Measurements from ENCODE around the gene PPP1R12C. TPM values are rescaled to one million over a fixed set of nuclear protein-coding genes. Genes with fewer than 3 reads are reported as not detected.

PPP1R12C gene
- total and polyA plus RNA-seq, 9 donors: 21.4 to 152 (median 110) TPM

DNA sequence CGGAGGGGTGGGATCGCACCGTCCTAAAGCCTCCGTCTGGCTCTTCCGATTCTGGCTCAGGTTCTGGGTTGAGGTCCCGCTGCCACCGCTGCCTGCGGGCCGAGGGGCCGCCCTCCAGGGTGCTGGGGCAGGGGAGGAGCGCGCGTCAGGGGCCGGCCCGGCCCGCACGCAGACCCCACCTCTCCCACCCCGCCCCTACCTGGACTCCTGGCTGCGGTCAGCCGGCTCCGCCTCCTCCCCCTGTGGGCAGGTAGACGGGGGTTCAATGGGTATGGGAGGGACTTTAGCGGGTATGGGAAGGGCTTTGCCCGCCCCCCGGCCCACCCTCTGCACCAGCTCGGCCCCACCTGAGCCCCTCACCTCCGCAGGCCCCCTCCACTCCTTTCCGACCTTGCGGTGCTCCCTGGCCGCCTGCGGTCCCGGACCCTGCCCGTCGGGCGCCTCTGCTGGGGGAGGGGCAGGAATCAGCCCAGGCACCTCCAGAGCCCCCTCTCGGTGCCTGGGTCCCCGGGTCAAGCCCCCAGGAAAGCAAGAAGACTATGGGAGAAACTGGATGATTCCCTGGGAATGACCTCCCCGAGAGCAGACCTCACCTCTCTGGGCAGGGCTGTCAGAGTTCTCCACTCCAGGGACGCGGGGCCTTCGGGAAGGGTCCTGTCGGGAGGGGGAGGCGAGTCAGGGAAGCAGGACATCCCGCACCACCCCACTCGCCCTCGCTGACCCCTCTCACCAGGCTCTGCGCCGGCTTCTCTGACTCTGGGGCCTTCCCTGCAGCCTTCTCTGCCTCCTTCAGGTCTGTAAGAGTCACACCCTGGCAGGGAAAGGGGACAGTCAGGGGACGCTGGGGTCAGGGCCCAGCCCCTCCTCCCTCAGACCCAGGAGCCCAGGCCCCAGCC, 24.8 kb downstream of the PPP1R12C start:
- WGBS, 3 donors: 85 to 88% (median 86%) methylated on average over 48 to 49 of the region's 49 CpGs
- Histone ChIP-seq H3K4me1 (ENCODE audit: insufficient read depth) (peaks cover under 1% of the 10 kb centered on the region), H3K9me3 (no peaks in the 10 kb centered on the region), H3K27me3 (no peaks in the 10 kb centered on the region), H3K4me3 (no peak overlapping the region), H3K27ac (no peak overlapping the region), H3K36me3 (no peaks in the 10 kb centered on the region)
- intact Hi-C loops (cut with DNase I): no loop called here
- no peak for DNase-seq
- TF ChIP-seq, protein P1, sequence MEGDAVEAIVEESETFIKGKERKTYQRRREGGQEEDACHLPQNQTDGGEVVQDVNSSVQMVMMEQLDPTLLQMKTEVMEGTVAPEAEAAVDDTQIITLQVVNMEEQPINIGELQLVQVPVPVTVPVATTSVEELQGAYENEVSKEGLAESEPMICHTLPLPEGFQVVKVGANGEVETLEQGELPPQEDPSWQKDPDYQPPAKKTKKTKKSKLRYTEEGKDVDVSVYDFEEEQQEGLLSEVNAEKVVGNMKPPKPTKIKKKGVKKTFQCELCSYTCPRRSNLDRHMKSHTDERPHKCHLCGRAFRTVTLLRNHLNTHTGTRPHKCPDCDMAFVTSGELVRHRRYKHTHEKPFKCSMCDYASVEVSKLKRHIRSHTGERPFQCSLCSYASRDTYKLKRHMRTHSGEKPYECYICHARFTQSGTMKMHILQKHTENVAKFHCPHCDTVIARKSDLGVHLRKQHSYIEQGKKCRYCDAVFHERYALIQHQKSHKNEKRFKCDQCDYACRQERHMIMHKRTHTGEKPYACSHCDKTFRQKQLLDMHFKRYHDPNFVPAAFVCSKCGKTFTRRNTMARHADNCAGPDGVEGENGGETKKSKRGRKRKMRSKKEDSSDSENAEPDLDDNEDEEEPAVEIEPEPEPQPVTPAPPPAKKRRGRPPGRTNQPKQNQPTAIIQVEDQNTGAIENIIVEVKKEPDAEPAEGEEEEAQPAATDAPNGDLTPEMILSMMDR (IDR thresholded peaks at IDR 0.05): no peak

- Histone ChIP-seq H3K36me3 (no peaks in the 10 kb centered on the region), H3K27ac (no peak overlapping the region), H3K9me3 (no peaks in the 10 kb centered on the region), H3K4me3 (no peak overlapping the region), H3K27me3 (no peaks in the 10 kb centered on the region), H3K4me1 (ENCODE audit: insufficient read depth) (peaks cover 7% of the 10 kb centered on the region)
- DNase-seq: peak in 1 of 5 donors; percentile 37
- TF ChIP-seq POLR2A (IDR thresholded peaks at IDR 0.05): no peak
- intact Hi-C loops (cut with DNase I): no loop called here
- WGBS, 3 donors: 76 to 85% (median 80%) methylated on average over 24 to 27 of the region's 27 CpGs
These were observed 25.5 kb downstream of the PPP1R12C start for GRCh38 chr19:55091955-55092354.

GRCh38 chr19:55091126-55091910, 26.1 kb downstream of the PPP1R12C start:
- Histone ChIP-seq H3K4me1 (ENCODE audit: insufficient read depth) (peaks cover 7% of the 10 kb centered on the region), H3K9me3 (no peaks in the 10 kb centered on the region), H3K36me3 (no peaks in the 10 kb centered on the region), H3K27me3 (no peaks in the 10 kb centered on the region), H3K4me3 (no peak overlapping the region), H3K27ac (no peak overlapping the region)
- intact Hi-C loops (cut with DNase I): no loop called here
- 77 to 87% (median 80%) methylated on average over 32 of the region's 32 CpGs for WGBS, 3 donors
- DNase-seq: no peak
- TF ChIP-seq POLR2A (IDR thresholded peaks at IDR 0.05) (no peak), EP300 (IDR thresholded peaks at IDR 0.05) (no peak)
- TF ChIP-seq, protein P1 (IDR thresholded peaks at IDR 0.05): no peak

DNA sequence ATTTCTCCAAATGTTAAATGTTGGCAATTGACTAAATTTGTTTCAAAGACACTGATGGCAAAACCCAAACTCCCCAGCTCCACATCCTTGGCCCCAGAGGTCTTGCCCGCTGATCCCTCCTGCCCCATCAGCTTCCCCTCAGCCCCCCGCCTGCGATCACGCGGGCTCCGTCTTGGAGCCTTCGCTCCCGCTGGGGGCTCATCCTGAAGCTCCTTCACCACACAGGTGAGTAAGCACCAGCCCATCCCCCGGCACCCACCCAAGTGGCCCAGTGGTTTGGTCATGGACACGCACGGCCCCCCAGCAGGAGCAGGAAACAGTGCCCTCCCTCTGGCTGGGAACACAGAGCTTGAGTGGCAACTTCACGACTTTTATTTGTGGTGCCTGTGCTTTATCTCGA, 26.9 kb downstream of the PPP1R12C start:
- WGBS, 3 donors: 82 to 88% (median 87%) methylated on average over 13 of the region's 13 CpGs
- no peaks in the 10 kb centered on the region for H3K36me3 ChIP-seq
- no peaks in the 10 kb centered on the region for H3K27me3 ChIP-seq
- H3K27ac ChIP-seq: no peak overlapping the region
- H3K4me3 ChIP-seq: no peak overlapping the region
- TF ChIP-seq POLR2A (IDR thresholded peaks at IDR 0.05): no peak
- no peak for TF ChIP-seq EP300 (IDR thresholded peaks at IDR 0.05)
- TF ChIP-seq, protein P1 (IDR thresholded peaks at IDR 0.05): no peak
- DNase-seq: no peak
- peaks cover 7% of the 10 kb centered on the region for H3K4me1 ChIP-seq (ENCODE audit: insufficient read depth)
- no peaks in the 10 kb centered on the region for H3K9me3 ChIP-seq
- intact Hi-C loops (cut with DNase I): no loop called here
